WI38 (cell line): ENCODE measurements around the gene DLG1.
"Not testable (repeated sequence)": the region's sequence is repeated elsewhere in the genome, so short reads cannot be mapped to it uniquely, and the experiment has no call there.

Source experiments
- H3K4me3 ChIP-seq: 2 replicates; pipeline ENCODE4 v1.5.1; 2011; ENCODE audit warnings: low read depth, mild to moderate bottlenecking, control low read depth, low read length
- CTCF ChIP-seq: IDR thresholded peaks from 2 replicates; pipeline ENCODE4 v1.5.1; 2012; ENCODE audit warnings: low read depth, mild to moderate bottlenecking, control low read depth, low read length

Gene DLG1

GRCh38 chr3:197068077-197068476, 230.3 kb downstream of the DLG1 start:
- TF ChIP-seq CTCF: no peak
- H3K4me3 ChIP-seq: no peak overlapping the region

- TF ChIP-seq CTCF: no peak
- no peak overlapping the region for H3K4me3 ChIP-seq
Measured at GRCh38 chr3:197064771-197065170, 233.6 kb downstream of the DLG1 start.

- H3K4me3 ChIP-seq: no peak overlapping the region
- no peak for TF ChIP-seq CTCF
Measured at GRCh38 chr3:197062446-197062845, 236.0 kb downstream of the DLG1 start.

GRCh38 chr3:197051637-197052036, 246.8 kb downstream of the DLG1 start:
- not testable (repeated sequence) for H3K4me3 ChIP-seq

GRCh38 chr3:197050511-197050910, 247.9 kb downstream of the DLG1 start:
- TF ChIP-seq CTCF: no peak
- H3K4me3 ChIP-seq: no peak overlapping the region

- no peak overlapping the region for H3K4me3 ChIP-seq
Measured at GRCh38 chr3:197042539-197042938, 255.9 kb downstream of the DLG1 start.

GRCh38 chr3:197041875-197042488, 256.4 kb downstream of the DLG1 start:
- no peak overlapping the region for H3K4me3 ChIP-seq
- no peak for TF ChIP-seq CTCF

More at GRCh38 chr3:197042539-197042938, 255.9 kb downstream of the DLG1 start:
- no peak for TF ChIP-seq CTCF

GRCh38 chr3:197040658-197041057, 257.8 kb downstream of the DLG1 start:
- TF ChIP-seq CTCF: no peak
- no peak overlapping the region for H3K4me3 ChIP-seq
